BJ (cell line): ENCODE results near the gene PNPLA8. TPM values are rescaled to one million over a fixed set of nuclear protein-coding genes. Genes with fewer than 3 reads are reported as not detected.

Source experiments
- CTCF ChIA-PET: fragments of 350-600 bp; formaldehyde crosslinking; extraction: SDS; loops from one replicate; lab custom pipeline; 2021; ENCODE audit warnings: antibody characterized with exemption, inconsistent platforms; lab: Yijun Ruan, JAX
- POLR2A ChIA-PET: fragments of 300-600 bp; sonication (Branson Sonifier 250); formaldehyde crosslinking; extraction: SDS; loops from one replicate; lab custom pipeline; 2021; ENCODE audit warnings: antibody characterized with exemption; lab: Charles Lee
- DNase-seq: peaks from one replicate; pipeline ENCODE4 v3.0.0-alpha.2; 2011; ENCODE audit warnings: low read depth
- H3K27me3 ChIP-seq: 2 replicates; pipeline ENCODE4 v1.6.0; 2011; ENCODE audit warnings: low read length; ENCODE audit not compliant: control insufficient read depth, insufficient read depth
- H3K36me3 ChIP-seq: 2 replicates; pipeline ENCODE4 v1.5.1; 2011; ENCODE audit warnings: low read length; ENCODE audit not compliant: control insufficient read depth, insufficient read depth
- H3K4me3 ChIP-seq: 2 replicates; pipeline ENCODE4 v1.5.1; 2011; ENCODE audit warnings: low read depth, mild to moderate bottlenecking, control low read depth, low read length
- polyA minus RNA-seq: library from RNA; depleted of rRNA, polyadenylated mRNA; stranded (reverse); fragments of >200 nt; gene quantifications from 2 replicates; pipeline ENCODE4 v1.2.3, GENCODE V29; 2011; rRNA and poly(A)+ RNA removed
- polyA plus RNA-seq: library from polyadenylated mRNA; depleted of rRNA; stranded (reverse); fragments of >200 nt; gene quantifications from 2 replicates; pipeline ENCODE4 v1.2.3, GENCODE V29; 2011; rRNA removed
- TF ChIP-seq, protein P1 (sequence below): IDR thresholded peaks from 2 replicates; pipeline ENCODE4 v1.5.1; 2011; ENCODE audit warnings: low read depth, mild to moderate bottlenecking, control low read depth, inconsistent platforms, low read length, moderate library complexity; ENCODE audit not compliant: insufficient read depth

PNPLA8 gene, protein sequence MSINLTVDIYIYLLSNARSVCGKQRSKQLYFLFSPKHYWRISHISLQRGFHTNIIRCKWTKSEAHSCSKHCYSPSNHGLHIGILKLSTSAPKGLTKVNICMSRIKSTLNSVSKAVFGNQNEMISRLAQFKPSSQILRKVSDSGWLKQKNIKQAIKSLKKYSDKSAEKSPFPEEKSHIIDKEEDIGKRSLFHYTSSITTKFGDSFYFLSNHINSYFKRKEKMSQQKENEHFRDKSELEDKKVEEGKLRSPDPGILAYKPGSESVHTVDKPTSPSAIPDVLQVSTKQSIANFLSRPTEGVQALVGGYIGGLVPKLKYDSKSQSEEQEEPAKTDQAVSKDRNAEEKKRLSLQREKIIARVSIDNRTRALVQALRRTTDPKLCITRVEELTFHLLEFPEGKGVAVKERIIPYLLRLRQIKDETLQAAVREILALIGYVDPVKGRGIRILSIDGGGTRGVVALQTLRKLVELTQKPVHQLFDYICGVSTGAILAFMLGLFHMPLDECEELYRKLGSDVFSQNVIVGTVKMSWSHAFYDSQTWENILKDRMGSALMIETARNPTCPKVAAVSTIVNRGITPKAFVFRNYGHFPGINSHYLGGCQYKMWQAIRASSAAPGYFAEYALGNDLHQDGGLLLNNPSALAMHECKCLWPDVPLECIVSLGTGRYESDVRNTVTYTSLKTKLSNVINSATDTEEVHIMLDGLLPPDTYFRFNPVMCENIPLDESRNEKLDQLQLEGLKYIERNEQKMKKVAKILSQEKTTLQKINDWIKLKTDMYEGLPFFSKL
- 7.8 and 19.8 TPM in 2 replicates for polyA plus RNA-seq
- 6.4 and 9.9 TPM in 2 replicates for polyA minus RNA-seq

DNA sequence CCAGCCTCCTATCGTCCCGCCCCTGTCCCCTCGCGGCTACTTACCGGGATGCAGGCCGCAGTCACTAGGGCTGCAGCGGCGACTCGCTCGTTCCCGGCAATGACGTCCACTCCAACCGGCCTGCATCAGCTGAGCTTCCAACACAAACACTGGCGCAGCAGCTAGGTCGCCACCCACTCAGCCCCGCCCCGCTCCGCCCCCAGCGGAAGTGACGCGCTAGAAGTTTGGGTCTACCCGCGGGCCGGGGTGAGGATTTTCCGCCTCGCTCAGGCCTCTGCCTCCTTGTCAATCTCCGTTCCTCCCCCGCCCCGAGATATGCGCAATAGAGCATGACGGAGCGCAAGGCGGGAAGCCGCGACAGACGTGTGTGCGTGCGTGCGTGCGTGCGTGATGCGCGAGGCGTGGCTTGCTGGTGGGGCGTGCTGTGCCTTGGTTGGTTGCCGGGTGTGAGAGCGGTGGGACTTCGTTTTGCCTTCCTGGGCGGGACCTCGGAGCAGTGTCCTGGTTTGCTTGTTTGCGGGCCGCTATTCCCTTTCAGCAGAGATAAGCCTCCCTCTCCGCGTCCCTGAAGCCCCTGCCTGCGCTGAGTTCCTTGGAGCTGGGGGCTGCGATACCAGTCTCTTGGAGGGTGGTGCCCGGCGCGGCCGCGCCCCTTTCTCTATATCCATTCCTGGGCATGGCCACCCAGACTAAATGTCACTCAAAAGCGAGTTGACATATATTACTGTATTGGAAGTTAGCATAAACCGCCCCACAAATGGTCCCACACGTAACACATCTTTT, at the start of gene PNPLA8:
PNPLA8 (minus strand) TSS at position 151 of the 783 bp plus-strand sequence. CDS start 10,644 bp downstream, outside the sequence.
- CTCF ChIA-PET = interaction anchor here (0.6 to 2.1 kb wide), 3 partner anchors 13 to 299 kb away, joined by 3 to 13 read pairs (median 3); no protein-coding TSS in a partner anchor

DNA sequence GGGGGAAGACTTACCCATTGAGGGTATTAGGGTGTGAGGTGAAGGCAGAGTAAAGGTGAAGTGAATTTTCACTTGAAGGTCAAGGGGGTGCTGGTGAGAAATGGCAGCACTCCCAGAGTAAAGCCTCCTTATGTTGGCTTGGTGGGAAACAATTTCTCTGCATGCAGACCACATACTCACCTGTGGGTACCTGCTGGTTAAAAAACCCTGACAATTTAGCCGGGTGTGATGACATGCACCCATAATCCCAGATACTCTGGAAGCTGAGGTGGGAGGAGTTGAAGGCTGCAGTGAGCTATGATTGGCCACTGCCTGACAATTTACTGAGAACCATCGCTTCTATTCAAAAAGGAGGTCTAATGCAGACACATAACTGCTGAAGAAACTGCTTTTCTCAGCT, 49.2 kb upstream of the PNPLA8 start:
- no peak for DNase-seq
- Histone ChIP-seq H3K36me3 (no peaks in the 10 kb centered on the region), H3K27me3 (no peaks in the 10 kb centered on the region), H3K4me3 (no peak overlapping the region)
- TF ChIP-seq, protein P1, sequence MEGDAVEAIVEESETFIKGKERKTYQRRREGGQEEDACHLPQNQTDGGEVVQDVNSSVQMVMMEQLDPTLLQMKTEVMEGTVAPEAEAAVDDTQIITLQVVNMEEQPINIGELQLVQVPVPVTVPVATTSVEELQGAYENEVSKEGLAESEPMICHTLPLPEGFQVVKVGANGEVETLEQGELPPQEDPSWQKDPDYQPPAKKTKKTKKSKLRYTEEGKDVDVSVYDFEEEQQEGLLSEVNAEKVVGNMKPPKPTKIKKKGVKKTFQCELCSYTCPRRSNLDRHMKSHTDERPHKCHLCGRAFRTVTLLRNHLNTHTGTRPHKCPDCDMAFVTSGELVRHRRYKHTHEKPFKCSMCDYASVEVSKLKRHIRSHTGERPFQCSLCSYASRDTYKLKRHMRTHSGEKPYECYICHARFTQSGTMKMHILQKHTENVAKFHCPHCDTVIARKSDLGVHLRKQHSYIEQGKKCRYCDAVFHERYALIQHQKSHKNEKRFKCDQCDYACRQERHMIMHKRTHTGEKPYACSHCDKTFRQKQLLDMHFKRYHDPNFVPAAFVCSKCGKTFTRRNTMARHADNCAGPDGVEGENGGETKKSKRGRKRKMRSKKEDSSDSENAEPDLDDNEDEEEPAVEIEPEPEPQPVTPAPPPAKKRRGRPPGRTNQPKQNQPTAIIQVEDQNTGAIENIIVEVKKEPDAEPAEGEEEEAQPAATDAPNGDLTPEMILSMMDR = no peak
- ChIA-PET CTCF (no interaction called here), POLR2A (no interaction called here)

More for the DNA sequence above, at the start of gene PNPLA8:
- peak; percentile 97 for DNase-seq
- POLR2A ChIA-PET = interaction anchor here (0.6 to 0.7 kb wide), 2 partner anchors 43 to 44 kb away, joined by 3 to 4 read pairs; partner anchors contain the start of genes DNAJB9 and THAP5
- TF ChIP-seq, protein P1 = 0 out of 2 replicates have a peak, but pooled peaks have one; percentile 4
- H3K36me3 ChIP-seq = no peaks in the 10 kb centered on the region
- H3K4me3 ChIP-seq = peak within 1 kb of the TSS; percentile 78
- H3K27me3 ChIP-seq = no peaks in the 10 kb centered on the region

DNA sequence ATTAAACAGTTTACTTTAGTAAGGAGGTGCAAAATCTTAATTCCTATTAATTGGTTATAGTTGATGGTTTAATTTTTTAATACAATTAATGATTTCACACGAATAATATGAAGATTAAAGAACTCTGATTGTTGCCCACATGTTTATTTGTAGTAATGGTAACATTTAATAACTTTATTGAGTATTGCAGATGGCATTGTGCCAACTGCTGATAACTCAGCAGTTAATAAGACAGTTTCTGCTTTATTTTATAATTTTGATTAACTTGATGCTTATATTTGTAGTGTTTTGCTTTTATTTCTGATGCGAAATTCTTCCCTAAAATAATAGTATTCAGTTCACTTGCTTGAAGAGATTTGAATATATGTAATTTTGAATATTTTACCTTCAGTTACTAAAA, 46.5 kb upstream of the PNPLA8 start:
- POLR2A ChIA-PET = no interaction called here
- TF ChIP-seq, protein P1 = no peak
- CTCF ChIA-PET = no interaction called here

GRCh38 chr7:108570146-108570755, 44.3 kb upstream of the PNPLA8 start:
- Histone ChIP-seq H3K27me3 (no peaks in the 10 kb centered on the region), H3K36me3 (no peaks in the 10 kb centered on the region), H3K4me3 (peak overlapping the region; percentile 94)
- ChIA-PET CTCF (no interaction called here), POLR2A (interaction anchor here (0.6 to 1.5 kb wide), 2 partner anchors 12 to 44 kb away, joined by 4 to 7 read pairs; no protein-coding TSS in a partner anchor)
- DNase-seq = no peak
- TF ChIP-seq, protein P1 = no peak

More for the DNA sequence above, 46.5 kb upstream of the PNPLA8 start:
- DNase-seq = no peak
- Histone ChIP-seq H3K4me3 (no peak overlapping the region), H3K27me3 (no peaks in the 10 kb centered on the region), H3K36me3 (no peaks in the 10 kb centered on the region)
